D721Med (cell line): ENCODE data around the gene NIPAL4.

Experiments used
- DNase-seq: peaks from one replicate; pipeline ENCODE4 v3.0.0; 2011; ENCODE audit warnings: low spot score; ENCODE audit not compliant: insufficient read length
- FAIRE-seq: peaks from 2 replicates; lab custom pipeline; 2011; peaks lifted over from hg19 to GRCh38; lab: Jason Lieb, UNC
- TF ChIP-seq, protein P1 (sequence below): IDR thresholded peaks from 2 replicates; pipeline ENCODE4 v1.5.1; 2012; ENCODE audit warnings: mild to moderate bottlenecking, control low read depth; ENCODE audit not compliant: insufficient read depth; ENCODE audit errors: missing control alignments

Gene NIPAL4

GRCh38 chr5:157463081-157463480, 3.1 kb downstream of the NIPAL4 start:
- no peak for FAIRE-seq
- TF ChIP-seq, protein P1, sequence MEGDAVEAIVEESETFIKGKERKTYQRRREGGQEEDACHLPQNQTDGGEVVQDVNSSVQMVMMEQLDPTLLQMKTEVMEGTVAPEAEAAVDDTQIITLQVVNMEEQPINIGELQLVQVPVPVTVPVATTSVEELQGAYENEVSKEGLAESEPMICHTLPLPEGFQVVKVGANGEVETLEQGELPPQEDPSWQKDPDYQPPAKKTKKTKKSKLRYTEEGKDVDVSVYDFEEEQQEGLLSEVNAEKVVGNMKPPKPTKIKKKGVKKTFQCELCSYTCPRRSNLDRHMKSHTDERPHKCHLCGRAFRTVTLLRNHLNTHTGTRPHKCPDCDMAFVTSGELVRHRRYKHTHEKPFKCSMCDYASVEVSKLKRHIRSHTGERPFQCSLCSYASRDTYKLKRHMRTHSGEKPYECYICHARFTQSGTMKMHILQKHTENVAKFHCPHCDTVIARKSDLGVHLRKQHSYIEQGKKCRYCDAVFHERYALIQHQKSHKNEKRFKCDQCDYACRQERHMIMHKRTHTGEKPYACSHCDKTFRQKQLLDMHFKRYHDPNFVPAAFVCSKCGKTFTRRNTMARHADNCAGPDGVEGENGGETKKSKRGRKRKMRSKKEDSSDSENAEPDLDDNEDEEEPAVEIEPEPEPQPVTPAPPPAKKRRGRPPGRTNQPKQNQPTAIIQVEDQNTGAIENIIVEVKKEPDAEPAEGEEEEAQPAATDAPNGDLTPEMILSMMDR: no peak
- DNase-seq: no peak

DNA sequence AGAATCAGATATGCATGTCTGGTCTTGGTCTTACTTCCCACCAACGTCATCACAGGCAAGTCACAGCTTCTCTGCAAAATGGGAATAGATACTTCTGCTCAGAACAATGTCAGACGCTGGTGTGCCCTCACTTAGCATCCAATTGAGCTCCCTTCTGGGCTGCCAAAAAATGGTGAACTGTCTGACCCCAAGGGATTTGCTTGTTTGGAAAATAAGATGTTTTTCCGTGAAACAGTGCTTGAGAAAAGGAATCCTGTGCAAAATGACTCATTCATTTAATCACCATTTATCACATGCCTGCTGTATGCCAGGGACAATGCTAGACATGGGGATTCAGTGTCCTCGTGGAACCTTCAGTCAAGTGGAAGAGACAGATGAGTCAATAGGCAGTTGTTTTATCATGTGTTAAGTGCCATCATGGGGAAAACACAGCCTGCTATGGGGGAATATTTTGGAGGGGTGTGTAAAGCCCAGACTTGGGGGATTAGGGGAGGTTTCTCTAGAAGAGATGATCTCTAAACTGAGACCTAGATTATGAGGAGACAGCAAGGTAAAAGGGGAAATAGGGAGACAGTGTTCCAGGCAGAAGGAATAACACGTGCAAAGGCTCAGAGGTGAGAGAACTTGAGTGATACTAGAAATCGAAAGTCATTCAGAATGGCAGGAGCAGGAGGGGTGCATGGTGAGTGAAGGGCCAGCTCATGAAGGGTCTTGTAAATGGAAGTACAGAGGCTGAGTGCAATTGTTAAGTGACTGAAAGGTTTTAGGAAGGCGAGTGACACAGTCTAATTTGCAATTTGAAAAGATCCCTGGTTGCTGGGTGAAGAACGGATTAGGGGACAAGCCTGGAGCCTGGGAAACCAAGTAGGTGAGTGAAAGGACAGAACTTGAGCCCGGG, 3.9 kb downstream of the NIPAL4 start:
- TF ChIP-seq, protein P1: no peak
- FAIRE-seq (no peak), DNase-seq (no peak)

DNA sequence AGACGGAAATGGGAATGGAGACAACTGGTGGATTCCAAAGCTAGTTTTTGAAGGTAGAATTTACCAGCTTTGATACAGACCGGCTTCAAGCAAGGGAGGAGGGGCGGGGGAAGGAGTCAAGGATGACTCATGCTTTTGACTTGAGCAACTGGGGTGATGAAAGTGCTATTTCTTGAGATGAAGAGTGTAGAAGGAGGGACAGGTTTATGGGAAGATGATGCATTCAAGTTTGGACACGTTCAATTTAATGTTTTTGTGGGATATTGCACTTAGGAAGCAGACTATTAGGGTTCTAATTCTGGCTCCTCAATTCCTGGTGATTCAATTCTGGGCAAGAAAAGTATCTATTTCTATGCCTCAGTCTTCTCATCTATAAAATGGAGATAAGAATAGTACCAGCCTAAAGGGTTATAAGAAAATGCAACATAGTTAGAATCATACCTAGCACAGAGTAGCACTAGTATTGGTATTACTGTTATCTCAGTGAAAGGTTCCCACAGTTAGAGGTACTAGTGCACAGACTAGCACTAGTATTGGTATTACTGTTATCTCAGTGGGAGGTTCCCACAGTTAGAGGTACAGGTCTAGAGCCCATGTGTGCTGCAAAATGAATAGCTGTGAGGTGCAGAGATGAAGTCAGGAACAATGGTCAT, 4.6 kb downstream of the NIPAL4 start:
- DNase-seq (no peak), FAIRE-seq (no peak)

GRCh38 chr5:157468293-157468965, 8.4 kb downstream of the NIPAL4 start:
- TF ChIP-seq, protein P1: no peak
- DNase-seq: no peak
- FAIRE-seq: no peak

More for the DNA sequence above, 4.6 kb downstream of the NIPAL4 start:
- TF ChIP-seq, protein P1: no peak

DNA sequence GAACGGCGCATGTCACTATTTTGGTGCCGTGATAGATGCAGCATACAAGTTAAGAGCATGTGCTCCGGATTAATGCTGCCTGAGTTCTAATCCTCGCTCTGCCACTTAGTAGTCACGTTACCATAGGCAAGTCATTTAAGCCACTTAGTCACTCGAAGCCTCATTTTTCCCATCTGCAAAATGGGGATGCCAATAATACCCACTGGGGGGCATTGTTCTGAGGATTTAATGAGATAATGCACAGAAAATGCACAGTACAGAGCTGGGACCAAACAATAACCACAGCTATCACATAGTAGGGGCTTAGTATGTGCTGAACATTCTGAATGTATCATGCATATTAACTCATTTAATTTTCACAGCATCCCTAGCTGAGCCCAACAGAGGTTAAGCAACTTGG, 9.1 kb downstream of the NIPAL4 start:
- TF ChIP-seq, protein P1: no peak
- FAIRE-seq (no peak), DNase-seq (no peak)

DNA sequence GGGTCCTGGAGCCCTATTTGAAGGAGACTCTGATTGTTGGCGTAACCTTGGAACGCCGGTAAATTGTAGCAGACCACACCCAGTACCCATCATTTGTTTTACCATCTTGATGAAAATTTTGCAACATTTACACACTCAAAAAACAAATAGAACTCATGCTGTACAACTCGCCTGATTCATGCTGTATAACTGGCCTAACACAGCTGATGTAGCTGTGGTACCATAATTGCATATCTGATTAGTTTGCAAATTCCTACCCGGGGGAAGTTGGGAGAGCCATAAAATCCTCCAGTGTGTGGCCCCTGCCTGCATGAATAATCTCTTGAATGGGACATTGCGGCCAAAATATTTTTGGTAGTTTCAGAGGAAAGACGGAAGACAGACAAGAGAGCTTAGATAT, 9.7 kb downstream of the NIPAL4 start:
- TF ChIP-seq, protein P1: no peak
- no peak for DNase-seq
- FAIRE-seq: no peak

DNA sequence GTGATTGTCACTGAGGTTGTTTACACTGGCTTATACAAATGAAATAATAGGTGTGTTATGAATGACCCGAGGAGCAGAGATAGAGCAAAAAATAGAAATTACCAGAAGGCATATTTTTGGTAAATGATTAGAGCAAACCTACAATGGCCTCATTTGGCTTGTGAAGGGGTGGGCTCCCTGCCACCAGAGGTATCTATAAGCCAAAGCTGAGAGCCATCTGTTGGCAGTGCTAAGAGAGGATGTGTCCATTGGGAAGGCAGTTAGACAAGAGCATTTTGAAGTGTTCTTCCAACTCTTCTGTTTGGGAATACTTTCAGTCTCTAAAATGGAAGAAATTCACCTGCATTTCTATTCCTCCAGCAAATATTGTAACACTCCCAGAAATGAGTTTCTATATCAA, 10.6 kb downstream of the NIPAL4 start:
- TF ChIP-seq, protein P1: no peak
- DNase-seq (no peak), FAIRE-seq (no peak)
